Measurements from ENCODE around the gene MYO19. TPM values are rescaled to one million over a fixed set of nuclear protein-coding genes. Genes with fewer than 3 reads are reported as not detected.
A peak's percentile ranks its signal among the peaks of the same experiment; 100 is the strongest.

The MYO19 gene
- total and polyA plus RNA-seq, 2 of the 8 experiments (the other 6 are each of a cell fraction or from before 2014, with no cell fraction given) = 126 to 163 TPM

DNA sequence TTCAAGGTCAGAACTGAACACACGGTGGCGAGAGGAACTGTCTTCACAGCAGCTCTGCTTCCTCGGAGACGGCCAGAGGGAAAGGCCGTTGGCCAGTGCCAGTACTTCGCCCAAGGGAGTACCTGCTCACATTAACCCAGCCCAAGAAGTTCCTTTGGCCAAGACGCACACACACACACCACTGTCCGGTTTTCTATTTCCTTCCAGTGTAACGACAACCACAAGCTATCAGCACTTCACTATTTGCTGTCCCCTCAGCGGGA, 9.3 kb upstream of the MYO19 start:
- Histone ChIP-seq H2AK5ac (ENCODE audit: low read depth, low read length) (0 out of 2 replicates have a peak overlapping the region, but pooled peaks have one; percentile 68), H3K23ac (ENCODE audit: insufficient read length) (no peak overlapping the region), H3K27ac (ENCODE audit: low read depth, low read length) (peak overlapping the region; percentile 72; the same call in 1 of the 2 replicates), H2BK5ac (ENCODE audit: low read depth, low read length) (peak overlapping the region; percentile 92; the same call in 1 of the 2 replicates), H4K20me1 (replicated peaks in 1 of 2; ENCODE audit: control insufficient read depth in 1 of 2, insufficient read depth in 2 of 2, low read length in 2 of 2) (peaks cover 0 to 5% of the 10 kb centered on the region in 2 experiments), H3K9ac (replicated peaks in 1 of 4; ENCODE audit: extremely low read depth in 1 of 4, low read depth in 3 of 4, low read length in 3 of 4) (peak overlapping the region in 3 of 4 experiments; percentile 80 to 89 (median 83); a peak in 6 of 7 replicates), H3K79me2 (ENCODE audit: control insufficient read depth in 1 of 2, insufficient read depth in 2 of 2, low read length in 2 of 2) (peaks cover 6 to 37% of the 10 kb centered on the region in 2 experiments; a peak in 3 of 4 replicates), H3K4me2 (ENCODE audit: insufficient read depth in 1 of 2, low read depth in 2 of 2, low read length in 2 of 2) (peak overlapping the region; percentile 93 to 94), H3K18ac (ENCODE audit: extremely low read depth, low read length) (peak overlapping the region; percentile 90), H2BK120ac (replicated peaks; ENCODE audit: low read depth, low read length) (no peak overlapping the region), H3K14ac (ENCODE audit: insufficient read length) (no peak overlapping the region), H3K4me3 (ENCODE audit: extremely low read depth in 1 of 4, insufficient read depth in 2 of 4, low read depth in 3 of 4, low read length in 4 of 4) (peak overlapping the region; percentile 73 to 99 (median 93)), H4K5ac (ENCODE audit: insufficient read length, low read depth, low read length) (no peak overlapping the region), H2BK12ac (ENCODE audit: low read depth, low read length) (0 out of 2 replicates have a peak overlapping the region, but pooled peaks have one; percentile 19), H2AFZ (ENCODE audit: low read length) (no peak overlapping the region), H3K9me3 (ENCODE audit: insufficient read depth in 2 of 2, low read depth in 1 of 2, low read length in 1 of 2) (no peaks in the 10 kb centered on the region), H2BK15ac (ENCODE audit: low read length) (no peak overlapping the region), H3K23me2 (ENCODE audit: low read depth, low read length) (peaks cover 12% of the 10 kb centered on the region), H3K56ac (replicated peaks; ENCODE audit: insufficient read length, low read depth, low read length) (no peak overlapping the region), H4K8ac (ENCODE audit: extremely low read depth, insufficient read depth, low read length) (no peak overlapping the region), H3K79me1 (ENCODE audit: low read depth, low read length) (peaks cover 6% of the 10 kb centered on the region), H4K91ac (replicated peaks; ENCODE audit: insufficient read length, low read length) (no peak overlapping the region), H3K4ac (replicated peaks; ENCODE audit: insufficient read length, low read depth, low read length) (no peak overlapping the region), H2BK20ac (ENCODE audit: low read length) (no peak overlapping the region), H3K4me1 (replicated peaks in 1 of 4; ENCODE audit: control insufficient read depth in 3 of 4, insufficient read depth in 4 of 4, low read length in 3 of 4) (peaks cover 0 to 5% (median 1%) of the 10 kb centered on the region in 4 experiments; a peak in 2 of 7 replicates), H3K27me3 (replicated peaks in 1 of 4; ENCODE audit: control insufficient read depth in 3 of 4, extremely low read depth in 1 of 4, insufficient read depth in 3 of 4, low read length in 3 of 4) (no peaks in the 10 kb centered on the region), H3K36me3 (ENCODE audit: control insufficient read depth in 2 of 4, insufficient read depth in 4 of 4, low read length in 3 of 4) (no peaks in the 10 kb centered on the region)
- DNase-seq (ENCODE audit: low read depth in 1 of 2, low spot score in 2 of 2) = no peak
- TF ChIP-seq POLR2AphosphoS5 (IDR thresholded peaks at IDR 0.05; ENCODE audit: low read depth, low read length) (0 out of 2 replicates have a peak, but pooled peaks have one; percentile 2), SP2 (IDR thresholded peaks at IDR 0.05; ENCODE audit: low read length) (no peak), RAD21 (IDR thresholded peaks at IDR 0.05 in 1 of 2, conservative IDR thresholded peaks at IDR 0.05 in 1 of 2; ENCODE audit: low read depth in 2 of 2, low read length in 2 of 2) (no peak), POLR2A (IDR thresholded peaks at IDR 0.05; ENCODE audit: control extremely low read depth in 1 of 2, low read depth in 2 of 2, low read length in 2 of 2) (peak in 1 of 2 experiments; percentile 23; a peak in 1 of 3 replicates), SAP30 (IDR thresholded peaks at IDR 0.05; ENCODE audit: insufficient read depth, insufficient replicate concordance, low read length) (peak; percentile 89), HDAC6 (IDR thresholded peaks at IDR 0.05; ENCODE audit: low read depth, low read length) (no peak)
- ChIA-PET CTCF (ENCODE audit: partially characterized antibody) (interaction anchor here (0.8 kb wide), 1 partner anchor 30 kb away, joined by 3 read pairs; no protein-coding TSS in a partner anchor), POLR2A (ENCODE audit: partially characterized antibody) (interaction anchor here (0.9 to 4.1 kb wide), 5 partner anchors 9 to 67 kb away, joined by 3 to 101 read pairs (median 5); partner anchors contain the start of genes DHRS11, MYO19 and PIGW)
- 15% methylated on average over 10 of the region's 10 CpGs; no CpG with 5 or more reads in 1 of the 2 experiments for WGBS, 2 experiments (ENCODE audit: extremely low coverage in 1 of 2, insufficient coverage in 1 of 2, insufficient read length in 1 of 2, insufficient replicate concordance in 2 of 2, low coverage in 1 of 2, low lambda C conversion rate in 2 of 2, missing lambda C conversion rate in 1 of 2)
- FAIRE-seq = no peak

Data from H1 (cell line).